WTC11 (cell line): ENCODE measurements around the gene NUDT21. TPM values are rescaled to one million over a fixed set of nuclear protein-coding genes. Genes with fewer than 3 reads are reported as not detected.
"Not testable (repeated sequence)": the region's sequence is repeated elsewhere in the genome, so short reads cannot be mapped to it uniquely, and the experiment has no call there.

Source experiments
- ATAC-seq: fragments of 200-7000 bp; cut with Tn5 transposase; 2 replicates; pipeline ENCODE4 v1.10.0; 2021; ENCODE audit warnings: mild to moderate bottlenecking, moderate library complexity
- CTCF ChIA-PET: fragments of 300-600 bp; sonication (Branson Sonifier 250); formaldehyde crosslinking; loops from one replicate; lab custom pipeline; 2021; ENCODE audit warnings: antibody characterized with exemption; lab: Charles Lee
- POLR2A ChIA-PET: fragments of 350-600 bp; sonication (Branson Sonifier 250); formaldehyde crosslinking; loops from one replicate; lab custom pipeline; 2021; ENCODE audit warnings: antibody characterized with exemption; lab: Charles Lee
- DNase-seq: peaks from one replicate; pipeline ENCODE4 v3.0.0; 2021; ENCODE audit warnings: low spot score
- H3K27ac Mint-ChIP-seq: 2 replicates; pipeline ENCODE4 v1.8.0; 2021; ENCODE audit warnings: mixed read lengths
- H3K27me3 Mint-ChIP-seq: 2 replicates; pipeline ENCODE4 v1.8.0; 2021; ENCODE audit warnings: low read depth, mild to moderate bottlenecking, moderate library complexity, mixed read lengths
- H3K36me3 Mint-ChIP-seq: 2 replicates; pipeline ENCODE4 v1.8.0; 2021; ENCODE audit warnings: mixed read lengths
- H3K4me1 Mint-ChIP-seq: 2 replicates; pipeline ENCODE4 v1.8.0; 2022; ENCODE audit warnings: mixed read lengths
- H3K4me3 Mint-ChIP-seq: 2 replicates; pipeline ENCODE4 v1.8.0; 2021; ENCODE audit warnings: mild to moderate bottlenecking, moderate library complexity, mixed read lengths
- H3K9me3 Mint-ChIP-seq: 2 replicates; pipeline ENCODE4 v1.8.0; 2021; ENCODE audit warnings: mixed read lengths
- AFF4 ChIP-seq: sonication (generic); formaldehyde crosslinking; IDR thresholded peaks from 2 replicates; pipeline ENCODE4 v1.8.1; 2023; ENCODE audit warnings: mild to moderate bottlenecking, missing genetic modification reagents, borderline replicate concordance
- E2F1 ChIP-seq: sonication (generic); formaldehyde crosslinking; IDR thresholded peaks from 2 replicates; pipeline ENCODE4 v1.8.0; 2022; ENCODE audit warnings: mild to moderate bottlenecking, missing genetic modification reagents
- ELF4 ChIP-seq: sonication (generic); formaldehyde crosslinking; IDR thresholded peaks from 2 replicates; pipeline ENCODE4 v1.8.1; 2022; ENCODE audit warnings: low read depth, mild to moderate bottlenecking, moderate library complexity, missing genetic modification reagents
- GRHL2 ChIP-seq: fragments of 250-450 bp; sonication (Bioruptor Pico); IDR thresholded peaks from 2 replicates; pipeline ENCODE4 v1.8.0; 2022; ENCODE audit warnings: mild to moderate bottlenecking, moderate library complexity; ENCODE audit not compliant: insufficient replicate concordance, severe bottlenecking
- NFYB ChIP-seq: sonication (generic); formaldehyde crosslinking; conservative IDR thresholded peaks from 2 replicates; pipeline ENCODE4 v1.8.0; 2022; ENCODE audit warnings: low read depth, missing genetic modification reagents
- RORB ChIP-seq: fragments of 250-450 bp; sonication (Bioruptor Pico); IDR thresholded peaks from 2 replicates; pipeline ENCODE4 v1.9.0; 2021; ENCODE audit warnings: mild to moderate bottlenecking
- SMAD4 ChIP-seq: sonication (generic); formaldehyde crosslinking; IDR thresholded peaks from 2 replicates; pipeline ENCODE4 v1.8.0; 2022; ENCODE audit warnings: mild to moderate bottlenecking, missing genetic modification reagents
- TEAD4 ChIP-seq: sonication (generic); formaldehyde crosslinking; IDR thresholded peaks from 2 replicates; pipeline ENCODE4 v1.8.0; 2022; ENCODE audit warnings: mild to moderate bottlenecking, missing genetic modification reagents
- ZNF263 ChIP-seq: sonication (generic); formaldehyde crosslinking; IDR thresholded peaks from 2 replicates; pipeline ENCODE4 v1.8.1; 2022; ENCODE audit warnings: low read depth, mild to moderate bottlenecking, moderate library complexity, missing genetic modification reagents
- total RNA-seq: library from RNA; stranded (reverse); gene quantifications from 3 replicates; pipeline ENCODE4 v1.2.3, GENCODE V29; 2021

NUDT21 gene
- total RNA-seq, 1 experiment from 2014 or later, result 263 TPM

GRCh38 chr16:56382901-56383355 is 68.2 kb downstream of the NUDT21 start:
- H3K9me3 Mint-ChIP-seq, result peaks cover 50% of the 10 kb centered on the region
- CTCF ChIA-PET, result interaction anchor here (1.2 to 1.4 kb wide), 2 partner anchors 18 to 26 kb away, joined by 5 read pairs; no protein-coding TSS in a partner anchor
- no peak for ATAC-seq

GRCh38 chr16:56382459-56382858 is 68.7 kb downstream of the NUDT21 start:
- H3K4me3 Mint-ChIP-seq, result no peak overlapping the region
- POLR2A ChIA-PET, result interaction anchor here (0.6 kb wide), 1 partner anchor 21 kb away, joined by 6 read pairs; no protein-coding TSS in a partner anchor
- CTCF ChIA-PET, result interaction anchor here (1.4 kb wide), 1 partner anchor 26 kb away, joined by 5 read pairs; no protein-coding TSS in a partner anchor
- H3K27me3 Mint-ChIP-seq, result no peaks in the 10 kb centered on the region; the same call in 1 of the 2 replicates
- no peak for ATAC-seq
- TF ChIP-seq GRHL2 (CRISPR knock-in tag) (no peak), RORB (CRISPR knock-in tag) (no peak), E2F1 (CRISPR knock-in tag) (no peak), AFF4 (CRISPR knock-in tag) (no peak), SMAD4 (CRISPR knock-in tag) (no peak), ZNF263 (CRISPR knock-in tag) (no peak), NFYB (CRISPR knock-in tag) (no peak)
- TF ChIP-seq, all 79 proteins: peak for 0
- Mint-ChIP-seq H3K9me3 (peaks cover 51% of the 10 kb centered on the region), H3K36me3 (peaks cover 79% of the 10 kb centered on the region), H3K4me1 (no peaks in the 10 kb centered on the region), H3K27ac (no peak overlapping the region)
- DNase-seq, result no peak

More at GRCh38 chr16:56382901-56383355, 68.2 kb downstream of the NUDT21 start:
- POLR2A ChIA-PET, result no interaction called here
- Mint-ChIP-seq H3K27ac (no peak overlapping the region), H3K4me1 (no peaks in the 10 kb centered on the region), H3K27me3 (no peaks in the 10 kb centered on the region; the same call in 1 of the 2 replicates), H3K4me3 (no peak overlapping the region), H3K36me3 (peaks cover 75% of the 10 kb centered on the region)
- no peak for TF ChIP-seq ELF4 (CRISPR knock-in tag)
- TF ChIP-seq TEAD4 (CRISPR knock-in tag), result no peak
- no peak for DNase-seq

DNA sequence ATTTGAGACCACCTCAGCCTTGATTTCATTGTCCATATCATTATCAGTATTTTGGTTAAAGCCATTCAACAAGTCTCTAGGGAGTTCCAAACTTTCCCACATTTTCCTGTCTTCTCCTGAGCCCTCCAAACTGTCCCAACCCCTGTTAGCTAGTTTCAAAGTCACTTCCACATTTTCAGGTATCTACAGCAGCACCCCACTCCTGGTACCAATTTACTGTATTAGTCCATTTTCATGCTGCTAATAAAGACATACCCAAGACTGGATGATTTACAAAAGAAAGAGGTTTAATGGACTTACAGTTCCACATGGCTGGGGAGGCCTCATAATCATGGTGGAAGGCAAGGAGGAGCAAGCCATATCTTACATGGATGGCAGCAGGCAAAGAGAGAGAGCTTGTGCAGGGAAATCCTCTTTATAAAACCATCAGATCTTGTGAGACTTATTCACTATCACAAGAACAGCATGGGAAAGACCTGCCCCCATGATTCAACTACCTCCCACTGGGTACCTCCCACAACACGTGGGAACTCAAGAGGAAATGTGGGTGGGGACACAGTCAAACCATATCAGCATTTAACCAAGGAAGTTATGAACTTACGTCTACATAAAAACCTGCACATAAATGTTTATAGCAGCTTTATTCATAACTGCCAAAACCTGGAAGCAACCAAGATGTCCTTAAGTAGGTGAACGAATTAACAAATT is 70.2 kb downstream of the NUDT21 start:
- peaks cover 54% of the 10 kb centered on the region for H3K9me3 Mint-ChIP-seq
- H3K4me1 Mint-ChIP-seq, POLR2A ChIA-PET, DNase-seq, H3K27ac Mint-ChIP-seq, CTCF ChIA-PET, H3K27me3 Mint-ChIP-seq, H3K4me3 Mint-ChIP-seq, ATAC-seq: not testable (repeated sequence)
- peaks cover 81% of the 10 kb centered on the region for H3K36me3 Mint-ChIP-seq

Other genes starting within 250 kb of the NUDT21 start
- 31.2 to 34.5 TPM (median 31.7 TPM) in 3 replicates for gene AMFR, start 25.8 kb downstream of the NUDT21 start, total RNA-seq
- 50.5 to 52.2 TPM (median 50.7 TPM) in 3 replicates for gene OGFOD1, start 222 bp upstream of the NUDT21 start, total RNA-seq
- gene BBS2, start 68.7 kb upstream of the NUDT21 start, total RNA-seq, result 19.1 to 25.7 TPM (median 24.1 TPM) in 3 replicates
- not detected in 3 replicates for gene MT4, start 113.7 kb upstream of the NUDT21 start, total RNA-seq
- gene MT3, start 138.2 kb upstream of the NUDT21 start, total RNA-seq, result 0.71 to 1.2 TPM (median 0.77 TPM) in 3 replicates
- gene MT2A, start 157.3 kb upstream of the NUDT21 start, total RNA-seq, result 139 to 173 TPM (median 149 TPM) in 3 replicates
- 92.7 to 114 TPM (median 103 TPM) in 3 replicates for gene MT1E, start 174.4 kb upstream of the NUDT21 start, total RNA-seq
- gene MT1M, start 181.3 kb upstream of the NUDT21 start, total RNA-seq, result 4.5 to 4.8 TPM (median 4.7 TPM) in 3 replicates
- gene MT1A, start 187.3 kb upstream of the NUDT21 start, total RNA-seq, result 0.94 to 2.8 TPM in 2 of 3 replicates, not detected in the other
- not detected in 3 replicates for gene MT1B, start 200.6 kb upstream of the NUDT21 start, total RNA-seq
- gene MT1F, start 206.6 kb upstream of the NUDT21 start, total RNA-seq, result 50.6 to 60.2 TPM (median 58.2 TPM) in 3 replicates
- gene MT1G, start 216.7 kb upstream of the NUDT21 start, total RNA-seq, result 326 to 361 TPM (median 333 TPM) in 3 replicates
- gene MT1H, start 218.5 kb upstream of the NUDT21 start, total RNA-seq, result 122 to 164 TPM (median 159 TPM) in 3 replicates
- gene MT1X, start 231.1 kb upstream of the NUDT21 start, total RNA-seq, result 328 to 466 TPM (median 465 TPM) in 3 replicates